ENCODE data around the gene APEH.

Gene APEH

GRCh38 chr3:49733551-49733950 is 59.4 kb downstream of the APEH start:
- Mint-ChIP-seq H3K4me3 (no peak overlapping the region), H3K27ac (no peak overlapping the region), H3K9me3 (no peaks in the 10 kb centered on the region), H3K36me3 (peaks cover 10% of the 10 kb centered on the region), H3K4me1 (peaks cover 4% of the 10 kb centered on the region), H3K27me3 (no peaks in the 10 kb centered on the region)

All from activated naive CD4-positive, alpha-beta T cell treated with anti-CD3 and anti-CD28 coated beads, Interleukin-2, amount 50 U/mL, for 24 hours (primary cell).